Measurements from ENCODE around the gene FCRL6.
A peak's percentile ranks its signal among the peaks of the same experiment; 100 is the strongest.

The FCRL6 gene

GRCh38 chr1:159854693-159855192, 52.6 kb downstream of the FCRL6 start:
- H3K4me1 ChIP-seq (ENCODE audit: control insufficient read depth, insufficient read depth, low read length): peaks cover 35% of the 10 kb centered on the region
- peak overlapping the region; percentile 90 for H3K9ac ChIP-seq (ENCODE audit: low read depth, low read length)

GRCh38 chr1:159855709-159856108, 53.5 kb downstream of the FCRL6 start:
- Histone ChIP-seq H3K4me2 (ENCODE audit: low read length) (peak overlapping the region; percentile 91), H3K27me3 (ENCODE audit: control insufficient read depth, insufficient read depth, low read length) (no peaks in the 10 kb centered on the region), H3K4me3 (ENCODE audit: low read length) (no peak overlapping the region), H3K36me3 (ENCODE audit: insufficient read depth, low read length) (no peaks in the 10 kb centered on the region), H3K9me3 (replicated peaks; ENCODE audit: low read length) (no peaks in the 10 kb centered on the region), H3K9ac (ENCODE audit: low read depth, low read length) (no peak overlapping the region), H3K4me1 (ENCODE audit: control insufficient read depth, insufficient read depth, low read length) (peaks cover 26% of the 10 kb centered on the region)

More at GRCh38 chr1:159854693-159855192, 52.6 kb downstream of the FCRL6 start:
- H3K4me2 ChIP-seq (ENCODE audit: low read length): peak overlapping the region; percentile 91
- H3K9me3 ChIP-seq (replicated peaks; ENCODE audit: low read length): no peaks in the 10 kb centered on the region
- no peaks in the 10 kb centered on the region for H3K27me3 ChIP-seq (ENCODE audit: control insufficient read depth, insufficient read depth, low read length)
- no peaks in the 10 kb centered on the region for H3K36me3 ChIP-seq (ENCODE audit: insufficient read depth, low read length)
- H3K4me3 ChIP-seq (ENCODE audit: low read length): peak overlapping the region; percentile 82

GRCh38 chr1:159856576-159856975, 54.4 kb downstream of the FCRL6 start:
- H3K4me1 ChIP-seq (ENCODE audit: control insufficient read depth, insufficient read depth, low read length): peaks cover 26% of the 10 kb centered on the region
- no peaks in the 10 kb centered on the region for H3K36me3 ChIP-seq (ENCODE audit: insufficient read depth, low read length)
- no peak overlapping the region for H3K4me3 ChIP-seq (ENCODE audit: low read length)
- no peak overlapping the region for H3K9ac ChIP-seq (ENCODE audit: low read depth, low read length)
- H3K9me3 ChIP-seq (replicated peaks; ENCODE audit: low read length): no peaks in the 10 kb centered on the region
- H3K27me3 ChIP-seq (ENCODE audit: control insufficient read depth, insufficient read depth, low read length): no peaks in the 10 kb centered on the region
- H3K4me2 ChIP-seq (ENCODE audit: low read length): no peak overlapping the region

- Histone ChIP-seq H3K27me3 (ENCODE audit: control insufficient read depth, insufficient read depth, low read length) (no peaks in the 10 kb centered on the region), H3K4me2 (ENCODE audit: low read length) (no peak overlapping the region), H3K9me3 (replicated peaks; ENCODE audit: low read length) (no peaks in the 10 kb centered on the region), H3K4me3 (ENCODE audit: low read length) (no peak overlapping the region), H3K9ac (ENCODE audit: low read depth, low read length) (no peak overlapping the region), H3K36me3 (ENCODE audit: insufficient read depth, low read length) (no peaks in the 10 kb centered on the region), H3K4me1 (ENCODE audit: control insufficient read depth, insufficient read depth, low read length) (peaks cover 26% of the 10 kb centered on the region)
These were observed 55.7 kb downstream of the FCRL6 start for GRCh38 chr1:159857889-159858288.

GRCh38 chr1:159859767-159860322, 57.7 kb downstream of the FCRL6 start:
- Histone ChIP-seq H3K9ac (ENCODE audit: low read depth, low read length) (no peak overlapping the region), H3K4me1 (ENCODE audit: control insufficient read depth, insufficient read depth, low read length) (peaks cover 11% of the 10 kb centered on the region), H3K27me3 (ENCODE audit: control insufficient read depth, insufficient read depth, low read length) (no peaks in the 10 kb centered on the region), H3K4me3 (ENCODE audit: low read length) (no peak overlapping the region), H3K4me2 (ENCODE audit: low read length) (no peak overlapping the region), H3K9me3 (replicated peaks; ENCODE audit: low read length) (no peaks in the 10 kb centered on the region), H3K36me3 (ENCODE audit: insufficient read depth, low read length) (no peaks in the 10 kb centered on the region)

- Histone ChIP-seq H3K36me3 (ENCODE audit: insufficient read depth, low read length) (no peaks in the 10 kb centered on the region), H3K9me3 (replicated peaks; ENCODE audit: low read length) (no peaks in the 10 kb centered on the region), H3K4me2 (ENCODE audit: low read length) (no peak overlapping the region), H3K27me3 (ENCODE audit: control insufficient read depth, insufficient read depth, low read length) (no peaks in the 10 kb centered on the region), H3K4me3 (ENCODE audit: low read length) (no peak overlapping the region), H3K4me1 (ENCODE audit: control insufficient read depth, insufficient read depth, low read length) (peaks cover 5% of the 10 kb centered on the region), H3K9ac (ENCODE audit: low read depth, low read length) (no peak overlapping the region)
These were observed 58.3 kb downstream of the FCRL6 start for GRCh38 chr1:159860456-159860855.

- Histone ChIP-seq H3K4me1 (ENCODE audit: control insufficient read depth, insufficient read depth, low read length) (peaks cover 3% of the 10 kb centered on the region), H3K36me3 (ENCODE audit: insufficient read depth, low read length) (no peaks in the 10 kb centered on the region), H3K9ac (ENCODE audit: low read depth, low read length) (no peak overlapping the region), H3K9me3 (replicated peaks; ENCODE audit: low read length) (no peaks in the 10 kb centered on the region), H3K27me3 (ENCODE audit: control insufficient read depth, insufficient read depth, low read length) (no peaks in the 10 kb centered on the region), H3K4me3 (ENCODE audit: low read length) (no peak overlapping the region), H3K4me2 (ENCODE audit: low read length) (no peak overlapping the region)
These were observed 59.1 kb downstream of the FCRL6 start for GRCh38 chr1:159861218-159861617.

GRCh38 chr1:159862031-159862430, 59.9 kb downstream of the FCRL6 start:
- no peaks in the 10 kb centered on the region for H3K9me3 ChIP-seq (replicated peaks; ENCODE audit: low read length)
- H3K9ac ChIP-seq (ENCODE audit: low read depth, low read length): no peak overlapping the region
- H3K4me3 ChIP-seq (ENCODE audit: low read length): no peak overlapping the region
- H3K36me3 ChIP-seq (ENCODE audit: insufficient read depth, low read length): no peaks in the 10 kb centered on the region
- H3K4me2 ChIP-seq (ENCODE audit: low read length): no peak overlapping the region
- no peaks in the 10 kb centered on the region for H3K4me1 ChIP-seq (ENCODE audit: control insufficient read depth, insufficient read depth, low read length)
- H3K27me3 ChIP-seq (ENCODE audit: control insufficient read depth, insufficient read depth, low read length): no peaks in the 10 kb centered on the region

GRCh38 chr1:159862557-159862956, 60.4 kb downstream of the FCRL6 start, which contains the start of gene VSIG8:
VSIG8 (minus strand) TSS chr1:159862657; CDS start chr1:159862521, 136 bp downstream.
- H3K27me3 ChIP-seq (ENCODE audit: control insufficient read depth, insufficient read depth, low read length): no peaks in the 10 kb centered on the region
- no peaks in the 10 kb centered on the region for H3K9me3 ChIP-seq (replicated peaks; ENCODE audit: low read length)
- no peak within 1 kb of the TSS for H3K4me3 ChIP-seq (ENCODE audit: low read length)
- H3K4me2 ChIP-seq (ENCODE audit: low read length): no peak within 1 kb of the TSS
- peaks cover 2% of the 10 kb centered on the region for H3K4me1 ChIP-seq (ENCODE audit: control insufficient read depth, insufficient read depth, low read length)
- no peak within 1 kb of the TSS for H3K9ac ChIP-seq (ENCODE audit: low read depth, low read length)
- H3K36me3 ChIP-seq (ENCODE audit: insufficient read depth, low read length): no peaks in the 10 kb centered on the region

GRCh38 chr1:159864262-159864661, 62.1 kb downstream of the FCRL6 start:
- Histone ChIP-seq H3K4me2 (ENCODE audit: low read length) (no peak overlapping the region), H3K4me1 (ENCODE audit: control insufficient read depth, insufficient read depth, low read length) (peaks cover 11% of the 10 kb centered on the region), H3K36me3 (ENCODE audit: insufficient read depth, low read length) (no peaks in the 10 kb centered on the region), H3K9me3 (replicated peaks; ENCODE audit: low read length) (no peaks in the 10 kb centered on the region), H3K9ac (ENCODE audit: low read depth, low read length) (no peak overlapping the region), H3K4me3 (ENCODE audit: low read length) (no peak overlapping the region), H3K27me3 (ENCODE audit: control insufficient read depth, insufficient read depth, low read length) (no peaks in the 10 kb centered on the region)
